ENCODE measurements around the gene MSTO1. TPM values are rescaled to one million over a fixed set of nuclear protein-coding genes. Genes with fewer than 3 reads are reported as not detected.

MSTO1 gene
- total and polyA plus RNA-seq, 10 of the 15 experiments (the other 5 are each of a cell fraction or from before 2014, with no cell fraction given), result 16.1 to 87.9 (median 46.6) TPM

- TF ChIP-seq MYB (IDR thresholded peaks at IDR 0.05; ENCODE audit: borderline replicate concordance, low read depth, low read length), result no peak
- TF ChIP-seq NR2C1 (IDR thresholded peaks at IDR 0.05), result no peak
- TF ChIP-seq MEF2B (IDR thresholded peaks at IDR 0.05; ENCODE audit: partially characterized antibody, poor library complexity, severe bottlenecking), result peak; percentile 47
- 0 out of 2 replicates have a peak, but pooled peaks have one; percentile 30 for TF ChIP-seq LARP7 (IDR thresholded peaks at IDR 0.05)
- 0 out of 2 replicates have a peak, but pooled peaks have one; percentile 38 for TF ChIP-seq NR2F1 (conservative IDR thresholded peaks at IDR 0.05)
- peak; percentile 84 for TF ChIP-seq MLLT1 (IDR thresholded peaks at IDR 0.05)
- no peak for TF ChIP-seq TCF12 (IDR thresholded peaks at IDR 0.05; ENCODE audit: low read depth, low read length)
- TF ChIP-seq SIX5 (IDR thresholded peaks at IDR 0.05; ENCODE audit: low read depth, low read length, severe bottlenecking), result no peak
- TF ChIP-seq DPF2 (IDR thresholded peaks at IDR 0.05), result peak; percentile 36; the same call in 1 of the 2 replicates
- TF ChIP-seq POLR2AphosphoS5 (IDR thresholded peaks at IDR 0.05; ENCODE audit: low read length), result peak; percentile 82
- TF ChIP-seq SMC3 (IDR thresholded peaks at IDR 0.05; ENCODE audit: borderline replicate concordance, low read length), result no peak
- peak; percentile 88 for TF ChIP-seq SMAD5 (IDR thresholded peaks at IDR 0.05; ENCODE audit: low read depth)
- TF ChIP-seq POLR2A (IDR thresholded peaks at IDR 0.05; ENCODE audit: low read depth, low read length), result peak; percentile 84
- no peak for TF ChIP-seq TARDBP (IDR thresholded peaks at IDR 0.05; ENCODE audit: borderline replicate concordance)
- peak; percentile 55 to 57; a peak in 3 of 4 replicates for TF ChIP-seq IKZF2 (IDR thresholded peaks at IDR 0.05)
- 0 out of 2 replicates have a peak, but pooled peaks have one; percentile 18 for TF ChIP-seq TAF1 (IDR thresholded peaks at IDR 0.05; ENCODE audit: borderline replicate concordance, low read depth, low read length)
- TF ChIP-seq IKZF1 (conservative IDR thresholded peaks at IDR 0.05), result peak; percentile 72
- TF ChIP-seq ATF7 (IDR thresholded peaks at IDR 0.05; ENCODE audit: low read depth), result no peak
- TF ChIP-seq RELB (IDR thresholded peaks at IDR 0.05; ENCODE audit: low read depth), result 0 out of 2 replicates have a peak, but pooled peaks have one; percentile 31
- no peak for TF ChIP-seq RUNX3 (IDR thresholded peaks at IDR 0.05; ENCODE audit: low read length)
- TF ChIP-seq EP300 (IDR thresholded peaks at IDR 0.05; ENCODE audit: borderline replicate concordance in 1 of 2, control insufficient read depth in 1 of 2, low read depth in 2 of 2, low read length in 2 of 2), result no peak
- TF ChIP-seq, protein P1, sequence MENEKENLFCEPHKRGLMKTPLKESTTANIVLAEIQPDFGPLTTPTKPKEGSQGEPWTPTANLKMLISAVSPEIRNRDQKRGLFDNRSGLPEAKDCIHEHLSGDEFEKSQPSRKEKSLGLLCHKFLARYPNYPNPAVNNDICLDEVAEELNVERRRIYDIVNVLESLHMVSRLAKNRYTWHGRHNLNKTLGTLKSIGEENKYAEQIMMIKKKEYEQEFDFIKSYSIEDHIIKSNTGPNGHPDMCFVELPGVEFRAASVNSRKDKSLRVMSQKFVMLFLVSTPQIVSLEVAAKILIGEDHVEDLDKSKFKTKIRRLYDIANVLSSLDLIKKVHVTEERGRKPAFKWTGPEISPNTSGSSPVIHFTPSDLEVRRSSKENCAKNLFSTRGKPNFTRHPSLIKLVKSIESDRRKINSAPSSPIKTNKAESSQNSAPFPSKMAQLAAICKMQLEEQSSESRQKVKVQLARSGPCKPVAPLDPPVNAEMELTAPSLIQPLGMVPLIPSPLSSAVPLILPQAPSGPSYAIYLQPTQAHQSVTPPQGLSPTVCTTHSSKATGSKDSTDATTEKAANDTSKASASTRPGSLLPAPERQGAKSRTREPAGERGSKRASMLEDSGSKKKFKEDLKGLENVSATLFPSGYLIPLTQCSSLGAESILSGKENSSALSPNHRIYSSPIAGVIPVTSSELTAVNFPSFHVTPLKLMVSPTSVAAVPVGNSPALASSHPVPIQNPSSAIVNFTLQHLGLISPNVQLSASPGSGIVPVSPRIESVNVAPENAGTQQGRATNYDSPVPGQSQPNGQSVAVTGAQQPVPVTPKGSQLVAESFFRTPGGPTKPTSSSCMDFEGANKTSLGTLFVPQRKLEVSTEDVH (IDR thresholded peaks at IDR 0.05; ENCODE audit: low read depth, partially characterized antibody), result no peak
- TF ChIP-seq POU2F2 (IDR thresholded peaks at IDR 0.05; ENCODE audit: borderline replicate concordance, low read depth, low read length), result peak; percentile 65; the same call in 2 of the 3 replicates
- TF ChIP-seq JUND (IDR thresholded peaks at IDR 0.05; ENCODE audit: low read depth, low read length), result no peak
- TF ChIP-seq FOS (IDR thresholded peaks at IDR 0.05; ENCODE audit: borderline replicate concordance, extremely low read depth, insufficient read length), result no peak
- no peak for TF ChIP-seq NR2C2 (IDR thresholded peaks at IDR 0.05; ENCODE audit: borderline replicate concordance, control insufficient read depth, insufficient read length, low read depth)
- peak; percentile 74 for TF ChIP-seq NFYB (IDR thresholded peaks at IDR 0.05; ENCODE audit: insufficient read depth, low read depth, low read length)
These were observed at the start of gene MSTO1 (continued) for GRCh38 chr1:155609515-155610256.

Data from GM12878 (cell line).